MM.1S (cell line): ENCODE measurements around the gene ATP8A1.

Source experiments
- CTCF ChIP-seq: fragments of 300-600 bp; sonication (generic); IDR thresholded peaks from 2 replicates; pipeline ENCODE4 v1.5.1; 2016; ENCODE audit warnings: antibody characterized with exemption, low read length, mixed read lengths
- EZH2phosphoT487 ChIP-seq: fragments of 300-600 bp; sonication (generic); IDR thresholded peaks from 2 replicates; pipeline ENCODE4 v1.6.1; 2018; ENCODE audit warnings: antibody characterized with exemption, low read length

DNA sequence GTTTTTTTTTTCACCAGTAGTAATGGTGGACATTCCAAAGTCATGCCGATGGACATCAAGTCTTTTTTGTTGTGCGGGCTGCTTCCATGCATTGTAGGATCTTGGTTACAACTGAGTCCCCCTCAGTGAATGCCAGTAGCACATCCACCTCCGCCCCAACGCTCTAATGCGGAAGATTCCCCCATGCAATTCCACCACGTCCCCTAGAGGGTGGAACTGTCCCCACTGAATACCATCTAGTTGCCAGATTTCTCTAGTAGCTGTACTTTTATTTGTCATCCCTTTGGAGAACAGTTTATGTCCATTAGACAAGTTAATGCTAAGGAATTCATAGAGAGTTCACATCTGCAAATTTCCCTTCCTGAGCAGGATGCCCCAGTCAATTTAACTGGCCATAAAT lies 252.9 kb downstream of the ATP8A1 start:
- no peak for TF ChIP-seq CTCF
- no peak for TF ChIP-seq EZH2phosphoT487
